ENCODE measurements around the gene HOXC12.

Gene HOXC12

GRCh38 chr12:53975479-53976152 lies 20.9 kb downstream of the HOXC12 start:
- DNase-seq (ENCODE audit: insufficient read length, low spot score) (no peak), FAIRE-seq (no peak)
- no peak for TF ChIP-seq POLR2A (IDR thresholded peaks at IDR 0.05; ENCODE audit: low read depth, low read length)

- no peak for TF ChIP-seq POLR2A (IDR thresholded peaks at IDR 0.05; ENCODE audit: low read depth, low read length)
- DNase-seq (ENCODE audit: insufficient read length, low spot score), result no peak
Measured at GRCh38 chr12:53976172-53976822, 21.6 kb downstream of the HOXC12 start.

GRCh38 chr12:53976823-53977595 lies 22.3 kb downstream of the HOXC12 start:
- DNase-seq (ENCODE audit: insufficient read length, low spot score), result no peak
- TF ChIP-seq POLR2A (IDR thresholded peaks at IDR 0.05; ENCODE audit: low read depth, low read length), result no peak
- no peak for FAIRE-seq

More at GRCh38 chr12:53976172-53976822, 21.6 kb downstream of the HOXC12 start:
- no peak for FAIRE-seq

GRCh38 chr12:53977596-53978445 lies 23.1 kb downstream of the HOXC12 start:
- TF ChIP-seq POLR2A (IDR thresholded peaks at IDR 0.05; ENCODE audit: low read depth, low read length), result no peak
- DNase-seq (ENCODE audit: insufficient read length, low spot score) (no peak), FAIRE-seq (no peak)

- FAIRE-seq, result no peak
- no peak for TF ChIP-seq POLR2A (IDR thresholded peaks at IDR 0.05; ENCODE audit: low read depth, low read length)
- DNase-seq (ENCODE audit: insufficient read length, low spot score), result no peak
Measured at GRCh38 chr12:53978477-53979356, 24.0 kb downstream of the HOXC12 start.

GRCh38 chr12:53980104-53980801 lies 25.6 kb downstream of the HOXC12 start:
- DNase-seq (ENCODE audit: insufficient read length, low spot score) (no peak), FAIRE-seq (no peak)
- TF ChIP-seq POLR2A (IDR thresholded peaks at IDR 0.05; ENCODE audit: low read depth, low read length), result no peak

- DNase-seq (ENCODE audit: insufficient read length, low spot score) (no peak), FAIRE-seq (no peak)
Measured at GRCh38 chr12:53980802-53981496, 26.2 kb downstream of the HOXC12 start.

GRCh38 chr12:53981634-53982565 lies 27.2 kb downstream of the HOXC12 start:
- DNase-seq (ENCODE audit: insufficient read length, low spot score), result no peak
- no peak for TF ChIP-seq POLR2A (IDR thresholded peaks at IDR 0.05; ENCODE audit: low read depth, low read length)
- FAIRE-seq, result no peak

More at GRCh38 chr12:53980802-53981496, 26.2 kb downstream of the HOXC12 start:
- TF ChIP-seq POLR2A (IDR thresholded peaks at IDR 0.05; ENCODE audit: low read depth, low read length), result no peak

GRCh38 chr12:53982648-53983567 lies 28.2 kb downstream of the HOXC12 start:
- no peak for TF ChIP-seq POLR2A (IDR thresholded peaks at IDR 0.05; ENCODE audit: low read depth, low read length)
- no peak for DNase-seq (ENCODE audit: insufficient read length, low spot score)
- no peak for FAIRE-seq

GRCh38 chr12:53983568-53983949 lies 28.9 kb downstream of the HOXC12 start:
- FAIRE-seq (no peak), DNase-seq (ENCODE audit: insufficient read length, low spot score) (no peak)
- TF ChIP-seq POLR2A (IDR thresholded peaks at IDR 0.05; ENCODE audit: low read depth, low read length), result no peak

Data from H54 (cell line).